ENCODE data around the gene SYNPO2.

DNA sequence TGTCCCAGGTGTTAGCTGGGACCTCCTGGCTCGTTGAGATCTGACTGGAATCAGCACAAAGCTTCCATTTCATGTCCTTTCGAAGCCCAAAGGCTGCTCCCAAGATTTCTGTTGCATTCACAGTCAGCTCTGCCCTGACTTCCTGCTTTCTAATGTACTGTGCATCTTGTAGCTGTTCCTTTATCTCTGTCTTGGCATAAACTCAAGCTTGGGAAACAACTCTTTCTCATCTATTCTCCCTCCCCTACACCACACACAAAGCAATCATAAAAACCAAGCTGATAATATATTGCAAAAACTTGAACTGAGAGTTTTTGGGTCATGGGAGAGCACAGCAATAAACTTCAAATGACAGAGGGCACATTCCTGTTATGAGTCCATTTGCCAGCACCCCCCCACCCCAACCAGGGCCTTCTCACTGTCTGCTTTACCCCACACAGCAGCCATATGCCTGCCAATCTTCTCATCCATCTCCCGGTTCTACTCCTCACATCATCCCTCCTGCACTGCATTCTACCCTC, 76.3 kb downstream of the SYNPO2 start:
- TF ChIP-seq, protein P1, sequence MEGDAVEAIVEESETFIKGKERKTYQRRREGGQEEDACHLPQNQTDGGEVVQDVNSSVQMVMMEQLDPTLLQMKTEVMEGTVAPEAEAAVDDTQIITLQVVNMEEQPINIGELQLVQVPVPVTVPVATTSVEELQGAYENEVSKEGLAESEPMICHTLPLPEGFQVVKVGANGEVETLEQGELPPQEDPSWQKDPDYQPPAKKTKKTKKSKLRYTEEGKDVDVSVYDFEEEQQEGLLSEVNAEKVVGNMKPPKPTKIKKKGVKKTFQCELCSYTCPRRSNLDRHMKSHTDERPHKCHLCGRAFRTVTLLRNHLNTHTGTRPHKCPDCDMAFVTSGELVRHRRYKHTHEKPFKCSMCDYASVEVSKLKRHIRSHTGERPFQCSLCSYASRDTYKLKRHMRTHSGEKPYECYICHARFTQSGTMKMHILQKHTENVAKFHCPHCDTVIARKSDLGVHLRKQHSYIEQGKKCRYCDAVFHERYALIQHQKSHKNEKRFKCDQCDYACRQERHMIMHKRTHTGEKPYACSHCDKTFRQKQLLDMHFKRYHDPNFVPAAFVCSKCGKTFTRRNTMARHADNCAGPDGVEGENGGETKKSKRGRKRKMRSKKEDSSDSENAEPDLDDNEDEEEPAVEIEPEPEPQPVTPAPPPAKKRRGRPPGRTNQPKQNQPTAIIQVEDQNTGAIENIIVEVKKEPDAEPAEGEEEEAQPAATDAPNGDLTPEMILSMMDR (optimal IDR thresholded peaks at IDR 0.05 in 1 of 3, IDR thresholded peaks at IDR 0.05 in 1 of 3, conservative IDR thresholded peaks at IDR 0.05 in 1 of 3; ENCODE audit: extremely low read depth in 1 of 3, insufficient read depth in 2 of 3, low read length in 3 of 3): no peak
- no peak for TF ChIP-seq EZH2 (IDR thresholded peaks at IDR 0.05; ENCODE audit: low read length)
